PFSK-1 (cell line): Measurements from ENCODE around the gene SDCCAG8.

Source experiments
- POLR2AphosphoS5 ChIP-seq: IDR thresholded peaks from 2 replicates; pipeline ENCODE4 v1.6.1; 2012; ENCODE audit warnings: low read depth, mild to moderate bottlenecking, control low read depth, low read length, moderate library complexity
- REST ChIP-seq, 2 experiments: IDR thresholded peaks; 2 replicates each; pipeline versions ENCODE4 v1.6.1 to v1.8.0; 2011 to 2012; ENCODE audit warnings: low read depth in 2 of 2, low read length in 2 of 2, control low read depth in 1 of 2, inconsistent platforms in 1 of 2, mild to moderate bottlenecking in 1 of 2, moderate library complexity in 1 of 2; ENCODE audit not compliant: insufficient read depth in 1 of 2
- SIN3A ChIP-seq: IDR thresholded peaks from 2 replicates; pipeline ENCODE4 v1.6.1; 2012; ENCODE audit warnings: mild to moderate bottlenecking, low read length, moderate library complexity, borderline replicate concordance; ENCODE audit not compliant: insufficient read depth
- TAF1 ChIP-seq: IDR thresholded peaks from 2 replicates; pipeline ENCODE4 v1.6.1; 2012; ENCODE audit warnings: low read length, control low read depth, borderline replicate concordance; ENCODE audit not compliant: insufficient read depth

GRCh38 chr1:243465738-243466137 lies 209.9 kb downstream of the SDCCAG8 start:
- no peak for TF ChIP-seq TAF1
- TF ChIP-seq POLR2AphosphoS5, result no peak
- no peak for TF ChIP-seq REST (IDR thresholded peaks at IDR 0.05; ENCODE audit: insufficient read depth in 1 of 2, low read depth in 2 of 2, low read length in 2 of 2)
- TF ChIP-seq SIN3A, result no peak
